NB4 (cell line): ENCODE results near the gene C1QTNF1.

Experiments
- POLR2A ChIP-seq: IDR thresholded peaks from 2 replicates; pipeline ENCODE4 v1.6.1; 2011; ENCODE audit warnings: mild to moderate bottlenecking; ENCODE audit not compliant: insufficient read length; ENCODE audit errors: extremely low read depth
- TF ChIP-seq, protein P1 (sequence below): IDR thresholded peaks from one replicate; pipeline ENCODE4 v1.5.1; 2012; ENCODE audit warnings: low read depth, low read length

DNA sequence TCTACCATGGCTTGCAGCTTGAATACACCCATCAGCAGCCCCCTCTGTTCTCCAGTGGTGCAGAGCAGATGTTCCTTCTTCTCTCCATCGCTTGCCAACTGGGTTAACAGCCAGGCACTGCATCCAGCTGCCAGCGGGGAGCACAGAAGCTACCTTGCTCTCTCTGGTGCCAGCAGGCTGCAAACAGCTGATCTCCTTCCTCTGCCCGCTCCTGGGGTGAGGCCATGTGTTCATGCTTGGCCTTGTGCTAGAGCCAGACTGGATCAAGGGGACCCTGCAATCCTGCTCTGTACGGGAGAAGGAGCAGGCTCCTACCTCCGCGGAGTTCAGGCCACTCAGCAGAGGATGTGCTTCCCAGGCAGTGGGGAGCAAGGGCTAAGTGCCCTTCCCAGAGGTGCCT, 26.6 kb downstream of the C1QTNF1 start:
- TF ChIP-seq, protein P1, sequence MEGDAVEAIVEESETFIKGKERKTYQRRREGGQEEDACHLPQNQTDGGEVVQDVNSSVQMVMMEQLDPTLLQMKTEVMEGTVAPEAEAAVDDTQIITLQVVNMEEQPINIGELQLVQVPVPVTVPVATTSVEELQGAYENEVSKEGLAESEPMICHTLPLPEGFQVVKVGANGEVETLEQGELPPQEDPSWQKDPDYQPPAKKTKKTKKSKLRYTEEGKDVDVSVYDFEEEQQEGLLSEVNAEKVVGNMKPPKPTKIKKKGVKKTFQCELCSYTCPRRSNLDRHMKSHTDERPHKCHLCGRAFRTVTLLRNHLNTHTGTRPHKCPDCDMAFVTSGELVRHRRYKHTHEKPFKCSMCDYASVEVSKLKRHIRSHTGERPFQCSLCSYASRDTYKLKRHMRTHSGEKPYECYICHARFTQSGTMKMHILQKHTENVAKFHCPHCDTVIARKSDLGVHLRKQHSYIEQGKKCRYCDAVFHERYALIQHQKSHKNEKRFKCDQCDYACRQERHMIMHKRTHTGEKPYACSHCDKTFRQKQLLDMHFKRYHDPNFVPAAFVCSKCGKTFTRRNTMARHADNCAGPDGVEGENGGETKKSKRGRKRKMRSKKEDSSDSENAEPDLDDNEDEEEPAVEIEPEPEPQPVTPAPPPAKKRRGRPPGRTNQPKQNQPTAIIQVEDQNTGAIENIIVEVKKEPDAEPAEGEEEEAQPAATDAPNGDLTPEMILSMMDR = no peak
- no peak for TF ChIP-seq POLR2A
